Neural progenitor cell (in vitro differentiated cells): ENCODE results near the gene C9orf50.

Experiments
- CTCF ChIP-seq: fragments of 200-600 bp; sonication (generic); IDR thresholded peaks from 2 replicates; pipeline ENCODE4 v1.5.1; 2017; ENCODE audit warnings: antibody characterized with exemption, mild to moderate bottlenecking
- EZH2phosphoT487 ChIP-seq: fragments of 200-600 bp; sonication (generic); IDR thresholded peaks from 2 replicates; pipeline ENCODE4 v1.6.1; 2017; ENCODE audit warnings: antibody characterized with exemption

- no peak for TF ChIP-seq EZH2phosphoT487
- TF ChIP-seq CTCF = no peak
Observed at GRCh38 chr9:129585352-129585751, 35.5 kb downstream of the C9orf50 start.
